Endodermal cell (in vitro differentiated cells): ENCODE measurements around the gene CACNA1H. TPM values are rescaled to one million over a fixed set of nuclear protein-coding genes. Genes with fewer than 3 reads are reported as not detected.

Experiments
- DNase-seq: peaks from one replicate; pipeline ENCODE4 v3.0.0-alpha.2; 2017
- H3K27ac ChIP-seq: 2 replicates; pipeline ENCODE4 v1.5.1; 2013; ENCODE audit warnings: mild to moderate bottlenecking, low read depth, low read length, moderate library complexity
- H3K27me3 ChIP-seq: 2 replicates; pipeline ENCODE4 v1.6.1; 2013; ENCODE audit warnings: mild to moderate bottlenecking, low read length, moderate library complexity; ENCODE audit not compliant: insufficient read depth, control insufficient read depth, poor library complexity, severe bottlenecking
- H3K36me3 ChIP-seq: 2 replicates; pipeline ENCODE4 v1.7.0; 2013; ENCODE audit warnings: mild to moderate bottlenecking, low read length, moderate library complexity; ENCODE audit not compliant: control insufficient read depth, insufficient read depth
- H3K4me1 ChIP-seq: one replicate; pipeline ENCODE4 v1.7.0; 2013; ENCODE audit warnings: low read length; ENCODE audit not compliant: control insufficient read depth, insufficient read depth
- H3K4me3 ChIP-seq: 2 replicates; pipeline ENCODE4 v1.5.1; 2013; ENCODE audit warnings: mild to moderate bottlenecking, low read length, moderate library complexity
- H3K9ac ChIP-seq: 2 replicates; pipeline ENCODE4 v1.6.1; 2013; ENCODE audit warnings: mild to moderate bottlenecking, low read length, moderate library complexity; ENCODE audit not compliant: poor library complexity, severe bottlenecking; ENCODE audit errors: extremely low read depth
- H3K9me3 ChIP-seq: 2 replicates; pipeline ENCODE4 v1.6.1; 2013; ENCODE audit warnings: mild to moderate bottlenecking, low read length, moderate library complexity; ENCODE audit not compliant: control insufficient read depth
- H3K27ac Mint-ChIP-seq: 2 replicates; pipeline ENCODE4 v1.8.0; 2020; ENCODE audit warnings: mixed read lengths
- H3K27me3 Mint-ChIP-seq: 2 replicates; pipeline ENCODE4 v1.8.0; 2021; ENCODE audit warnings: mild to moderate bottlenecking, mixed read lengths; ENCODE audit not compliant: insufficient read depth
- H3K36me3 Mint-ChIP-seq: 2 replicates; pipeline ENCODE4 v1.8.0; 2020; ENCODE audit warnings: low read depth, mixed read lengths
- H3K4me1 Mint-ChIP-seq: 2 replicates; pipeline ENCODE4 v1.8.0; 2020; ENCODE audit warnings: mixed read lengths
- H3K4me3 Mint-ChIP-seq: 2 replicates; pipeline ENCODE4 v1.8.0; 2020; ENCODE audit warnings: mild to moderate bottlenecking, moderate library complexity, mixed read lengths
- H3K9me3 Mint-ChIP-seq: 2 replicates; pipeline ENCODE4 v1.8.0; 2020; ENCODE audit warnings: mild to moderate bottlenecking, mixed read lengths
- WGBS, 2 experiments: methylation state at CpG; one replicate each; pipeline versions ENCODE4 v1.1.5 to v1.1.7; 2013; ENCODE audit warnings: missing lambda C conversion rate in 2 of 2, mixed read lengths in 1 of 2; ENCODE audit not compliant: insufficient coverage in 1 of 2, insufficient read length in 1 of 2; 5-methylcytosine and 5-hydroxymethylcytosine counted together
- total RNA-seq, 2 donors: library from RNA; stranded (reverse); fragmentation: NEBNext Ultra II Directional in 1 of 2; extraction: Animal tissue kit (Norgen Biotek cat#: 25700) in 1 of 2; gene quantifications; 2 replicates in 1 of 2; 3 replicates in 1 of 2; pipeline ENCODE4 v1.2.1, GENCODE V29; 2021
- TF ChIP-seq, protein P1 (sequence below): fragments of 200-600 bp; sonication (generic); conservative IDR thresholded peaks from 2 replicates; pipeline ENCODE4 v1.5.0; 2021; ENCODE audit warnings: antibody characterized with exemption, mild to moderate bottlenecking

CACNA1H gene
- total RNA-seq, 2 donors from 2014 or later, result 31.6 to 45.0 TPM

DNA sequence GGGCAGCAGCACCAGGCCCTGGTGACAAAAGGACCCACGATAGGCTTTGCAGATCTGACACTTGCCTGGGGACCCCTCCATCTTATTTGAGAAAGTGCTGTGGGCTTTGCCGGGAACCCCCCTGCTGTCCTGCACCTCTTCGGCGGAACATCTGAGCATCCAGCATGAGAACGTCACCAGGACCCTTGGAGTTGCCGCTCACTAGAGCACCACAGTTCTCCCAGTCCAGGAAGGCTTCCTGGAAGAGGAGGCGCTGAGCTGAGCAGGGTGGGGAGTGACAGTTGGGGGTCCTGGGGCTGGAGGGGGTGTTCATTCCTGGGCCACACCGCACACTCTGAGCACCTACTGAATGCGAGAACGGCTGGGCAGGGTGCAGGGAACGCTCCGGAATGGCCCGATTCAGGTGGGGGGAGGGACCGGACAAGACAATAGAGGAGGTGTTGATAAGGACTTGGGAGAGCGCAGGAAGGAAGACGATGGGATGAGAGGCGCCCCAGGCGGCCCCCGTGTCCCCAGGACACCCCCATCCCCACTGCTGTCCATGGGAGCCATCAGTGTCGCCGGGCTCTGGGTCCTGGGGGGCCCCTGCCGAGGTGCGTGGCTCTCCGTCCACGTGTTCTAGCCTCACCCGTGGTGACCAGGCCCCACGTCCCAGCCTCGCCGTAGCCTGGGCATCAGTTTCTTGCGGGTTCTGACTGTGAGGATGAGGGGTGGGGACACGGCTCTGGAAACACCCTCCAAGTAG is 24.8 kb upstream of the CACNA1H start:
- no peak overlapping the region for H3K27ac Mint-ChIP-seq
- H3K27ac ChIP-seq, result no peak overlapping the region

DNA sequence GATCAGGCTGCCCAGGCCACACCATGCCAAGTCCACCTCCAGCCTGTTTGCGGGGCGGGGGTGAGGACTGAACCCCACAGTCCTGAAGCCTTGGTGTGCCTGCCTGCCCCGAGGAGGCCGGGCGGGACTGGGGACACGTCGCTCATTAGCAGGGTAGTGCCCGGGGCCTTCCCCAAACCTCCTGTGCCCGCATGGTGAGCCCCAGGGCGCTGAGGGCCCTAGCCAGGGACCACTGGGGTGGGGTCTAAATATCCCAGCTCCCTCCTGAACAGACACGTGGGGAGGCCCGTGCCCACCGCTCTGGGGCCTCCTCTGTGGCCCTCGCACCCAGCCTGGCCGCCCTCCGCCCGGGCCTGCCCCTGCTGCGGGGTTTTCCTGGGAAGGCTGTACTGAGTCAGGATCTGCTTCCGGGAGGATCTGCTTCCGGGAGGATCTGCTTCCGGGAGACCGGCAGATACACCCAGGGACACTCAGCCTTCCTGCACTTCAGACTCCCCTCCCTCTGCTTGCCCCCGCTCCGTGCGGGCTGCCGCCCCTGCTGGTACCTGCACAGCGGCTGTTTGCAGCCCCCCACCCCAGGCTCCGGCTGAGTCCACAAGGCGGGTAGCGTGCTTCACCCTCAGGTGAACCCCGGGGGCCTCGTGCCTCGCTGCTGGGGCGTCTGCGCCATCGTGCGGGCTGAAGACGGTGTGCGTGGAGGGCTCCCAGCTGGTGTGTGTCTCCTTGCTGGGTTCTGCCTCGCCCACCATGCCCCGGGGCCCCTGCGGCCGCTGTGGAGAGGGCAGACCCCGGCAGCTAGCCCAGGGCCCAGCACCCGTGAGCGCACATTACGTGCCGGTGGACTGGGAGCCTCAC is 23.6 kb upstream of the CACNA1H start:
- WGBS, 2 experiments, result 92 to 98% methylated on average over 40 to 48 of the region's 48 CpGs
- Histone ChIP-seq H3K4me1 (no peaks in the 10 kb centered on the region), H3K27me3 (no peaks in the 10 kb centered on the region), H3K9ac (no peak overlapping the region), H3K27ac (no peak overlapping the region), H3K4me3 (no peak overlapping the region), H3K9me3 (no peaks in the 10 kb centered on the region), H3K36me3 (no peaks in the 10 kb centered on the region)
- no peak for DNase-seq
- no peak overlapping the region for H3K4me3 Mint-ChIP-seq
- no peaks in the 10 kb centered on the region for H3K4me1 Mint-ChIP-seq
- H3K36me3 Mint-ChIP-seq, result no peaks in the 10 kb centered on the region
- H3K27me3 Mint-ChIP-seq, result no peaks in the 10 kb centered on the region
- TF ChIP-seq, protein P1, sequence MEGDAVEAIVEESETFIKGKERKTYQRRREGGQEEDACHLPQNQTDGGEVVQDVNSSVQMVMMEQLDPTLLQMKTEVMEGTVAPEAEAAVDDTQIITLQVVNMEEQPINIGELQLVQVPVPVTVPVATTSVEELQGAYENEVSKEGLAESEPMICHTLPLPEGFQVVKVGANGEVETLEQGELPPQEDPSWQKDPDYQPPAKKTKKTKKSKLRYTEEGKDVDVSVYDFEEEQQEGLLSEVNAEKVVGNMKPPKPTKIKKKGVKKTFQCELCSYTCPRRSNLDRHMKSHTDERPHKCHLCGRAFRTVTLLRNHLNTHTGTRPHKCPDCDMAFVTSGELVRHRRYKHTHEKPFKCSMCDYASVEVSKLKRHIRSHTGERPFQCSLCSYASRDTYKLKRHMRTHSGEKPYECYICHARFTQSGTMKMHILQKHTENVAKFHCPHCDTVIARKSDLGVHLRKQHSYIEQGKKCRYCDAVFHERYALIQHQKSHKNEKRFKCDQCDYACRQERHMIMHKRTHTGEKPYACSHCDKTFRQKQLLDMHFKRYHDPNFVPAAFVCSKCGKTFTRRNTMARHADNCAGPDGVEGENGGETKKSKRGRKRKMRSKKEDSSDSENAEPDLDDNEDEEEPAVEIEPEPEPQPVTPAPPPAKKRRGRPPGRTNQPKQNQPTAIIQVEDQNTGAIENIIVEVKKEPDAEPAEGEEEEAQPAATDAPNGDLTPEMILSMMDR, result no peak
- H3K27ac Mint-ChIP-seq, result no peak overlapping the region
- H3K9me3 Mint-ChIP-seq, result no peaks in the 10 kb centered on the region

More for the DNA sequence above, 24.8 kb upstream of the CACNA1H start:
- no peaks in the 10 kb centered on the region for H3K36me3 Mint-ChIP-seq
- H3K4me3 ChIP-seq, result no peak overlapping the region
- H3K9me3 ChIP-seq, result no peaks in the 10 kb centered on the region
- no peak for DNase-seq
- no peaks in the 10 kb centered on the region for H3K9me3 Mint-ChIP-seq
- no peaks in the 10 kb centered on the region for H3K4me1 Mint-ChIP-seq
- no peaks in the 10 kb centered on the region for H3K36me3 ChIP-seq
- no peaks in the 10 kb centered on the region for H3K27me3 ChIP-seq
- 90 to 94% methylated on average over 12 to 31 of the region's 31 CpGs for WGBS, 2 experiments
- TF ChIP-seq, protein P1, result no peak
- no peaks in the 10 kb centered on the region for H3K4me1 ChIP-seq
- no peak overlapping the region for H3K4me3 Mint-ChIP-seq
- no peak overlapping the region for H3K9ac ChIP-seq
- H3K27me3 Mint-ChIP-seq, result no peaks in the 10 kb centered on the region

DNA sequence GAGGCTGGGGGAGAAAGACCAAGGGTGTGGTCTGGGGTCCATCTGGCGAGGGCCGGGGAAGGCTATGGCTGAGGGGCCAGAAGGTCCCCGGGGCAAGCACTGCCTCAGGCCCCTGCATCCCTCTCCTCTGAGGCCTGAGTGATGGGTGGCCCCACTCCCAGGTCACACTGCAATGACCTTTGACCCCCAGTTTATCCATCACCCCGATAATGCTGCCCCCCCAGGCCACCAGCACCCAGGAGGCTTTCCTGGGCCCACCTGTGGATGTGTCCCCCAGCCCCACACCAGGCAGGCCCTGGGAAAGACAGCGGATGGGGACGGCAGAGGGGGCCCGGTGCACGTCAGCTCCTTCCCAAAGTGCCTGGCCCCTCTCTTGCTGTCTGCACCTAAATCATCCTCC is 22.5 kb upstream of the CACNA1H start:
- Histone ChIP-seq H3K9ac (no peak overlapping the region), H3K4me1 (no peaks in the 10 kb centered on the region), H3K9me3 (no peaks in the 10 kb centered on the region), H3K36me3 (no peaks in the 10 kb centered on the region), H3K27me3 (no peaks in the 10 kb centered on the region), H3K27ac (no peak overlapping the region), H3K4me3 (no peak overlapping the region)
- Mint-ChIP-seq H3K9me3 (no peaks in the 10 kb centered on the region), H3K27me3 (no peaks in the 10 kb centered on the region), H3K36me3 (no peaks in the 10 kb centered on the region), H3K27ac (no peak overlapping the region), H3K4me1 (no peaks in the 10 kb centered on the region), H3K4me3 (no peak overlapping the region)
- TF ChIP-seq, protein P1, result no peak
- WGBS, 2 experiments, result 96% methylated on average over 8 of the region's 8 CpGs; no CpG with 5 or more reads in 1 of the 2 experiments
- DNase-seq, result no peak
